Natural killer cell (primary cell): ENCODE data around the gene FOXS1. TPM values are rescaled to one million over a fixed set of nuclear protein-coding genes. Genes with fewer than 3 reads are reported as not detected.

Source experiments
- ATAC-seq, 3 donors: fragments of 150-1000 bp in 2 of 3; fragments of 200-7000 bp in 1 of 3; cut with Tn5 transposase; 1 replicate in 1 of 3; 2 replicates in 2 of 3; pipeline ENCODE4 v1.10.0; 2021; ENCODE audit warnings: mild to moderate bottlenecking in 2 of 3, moderate library complexity in 2 of 3
- DNase-seq, 2 donors: peaks; one replicate each; pipeline versions ENCODE4 v3.0.0 to v3.0.0-alpha.2; 2013 to 2021; ENCODE audit warnings: mixed read lengths in 1 of 2
- H3K27ac ChIP-seq: one replicate; pipeline ENCODE4 v1.5.1; 2013; ENCODE audit warnings: mild to moderate bottlenecking, low read length
- H3K27me3 ChIP-seq: one replicate; pipeline ENCODE4 v1.6.1; 2013; ENCODE audit warnings: low read length; ENCODE audit not compliant: control insufficient read depth, insufficient read depth
- H3K36me3 ChIP-seq: one replicate; pipeline ENCODE4 v1.6.1; 2013; ENCODE audit warnings: low read length; ENCODE audit not compliant: control insufficient read depth, insufficient read depth
- H3K4me1 ChIP-seq: one replicate; pipeline ENCODE4 v1.6.1; 2013; ENCODE audit warnings: low read length; ENCODE audit not compliant: control insufficient read depth, insufficient read depth
- H3K4me3 ChIP-seq: one replicate; pipeline ENCODE4 v1.5.1; 2013; ENCODE audit warnings: low read length
- H3K9me3 ChIP-seq: one replicate; pipeline ENCODE4 v1.6.1; 2013; ENCODE audit warnings: low read length; ENCODE audit not compliant: control insufficient read depth, insufficient read depth
- H3K27ac Mint-ChIP-seq, 2 donors: one replicate each; pipeline ENCODE4 v1.8.0; 2022; ENCODE audit warnings: mild to moderate bottlenecking in 2 of 2, mixed read lengths in 2 of 2, moderate library complexity in 1 of 2
- H3K27me3 Mint-ChIP-seq, 2 donors: one replicate each; pipeline ENCODE4 v1.8.0; 2022; ENCODE audit warnings: low read depth in 2 of 2, mixed read lengths in 2 of 2
- H3K36me3 Mint-ChIP-seq: one replicate; pipeline ENCODE4 v1.8.0; 2022; ENCODE audit warnings: mixed read lengths
- H3K4me1 Mint-ChIP-seq, 2 donors: one replicate each; pipeline ENCODE4 v1.8.0; 2022; ENCODE audit warnings: mixed read lengths in 2 of 2
- H3K4me3 Mint-ChIP-seq: one replicate; pipeline ENCODE4 v1.8.0; 2022; ENCODE audit warnings: mild to moderate bottlenecking, moderate library complexity, mixed read lengths
- H3K9me3 Mint-ChIP-seq, 2 donors: one replicate each; pipeline ENCODE4 v1.8.0; 2022; ENCODE audit warnings: mixed read lengths in 2 of 2
- CTCF ChIP-seq: fragments of 200-600 bp; IDR thresholded peaks from one replicate; pipeline ENCODE4 v1.8.0; 2022; ENCODE audit warnings: antibody characterized with exemption
- WGBS: methylation state at CpG from one replicate; pipeline ENCODE4 v1.1.7; 2013; ENCODE audit warnings: missing lambda C conversion rate; ENCODE audit not compliant: insufficient coverage; 5-methylcytosine and 5-hydroxymethylcytosine counted together
- intact Hi-C: fragments of 100-400 bp; cut with micrococcal nuclease; formaldehyde crosslinking; loops from one replicate; pipeline ENCODE4 v1.14.2; 2022
- total RNA-seq, 4 donors: library from RNA; stranded (reverse); fragments of 120-200 nt in 1 of 4; gene quantifications; one replicate each; pipeline versions ENCODE4 v1.2.3 to v1.2.4, GENCODE V29; 2013 to 2022

The FOXS1 gene
- total RNA-seq, 3 donors from 2014 or later (not counting 1 experiment from before 2014, with no cell fraction given), result not detected

DNA sequence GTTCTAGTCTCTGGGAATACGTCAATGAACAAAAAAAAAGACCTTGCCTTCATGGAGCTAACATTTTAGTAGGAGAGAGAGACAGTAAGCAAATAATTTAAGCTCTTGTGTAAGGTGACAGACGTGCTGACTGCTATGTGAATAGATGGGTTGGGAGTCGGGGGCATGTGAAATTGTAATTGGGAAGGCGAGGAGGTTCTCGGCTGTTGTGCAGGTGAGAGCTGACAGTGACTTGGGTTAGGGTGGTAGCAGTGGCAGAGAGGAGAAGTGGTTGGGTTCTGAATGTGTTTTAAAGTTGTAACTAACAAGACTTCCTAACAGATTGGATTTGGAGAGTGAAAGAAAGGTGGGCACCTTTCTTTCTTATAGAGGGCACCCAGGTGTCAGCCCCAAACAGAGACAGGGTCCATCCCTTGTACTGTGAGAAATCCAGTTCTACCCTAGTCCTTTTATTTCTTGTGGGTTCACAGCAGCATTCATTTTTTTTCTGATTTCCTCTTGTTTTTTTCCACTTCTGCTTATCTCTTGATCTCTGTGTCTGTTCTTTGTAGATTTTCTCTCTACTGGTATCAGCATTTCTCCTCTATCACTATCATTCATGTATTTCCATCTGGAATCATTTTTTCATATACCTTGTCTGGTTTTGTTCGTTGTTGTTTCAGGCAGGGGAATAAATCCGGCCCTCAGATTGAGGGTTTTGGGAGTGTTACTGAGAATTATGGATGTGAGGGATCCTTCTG lies 41.7 kb downstream of the FOXS1 start:
- Mint-ChIP-seq H3K27me3 (no peaks in the 10 kb centered on the region), H3K4me1 (no peaks in the 10 kb centered on the region), H3K27ac (no peak overlapping the region), H3K9me3 (no peaks in the 10 kb centered on the region), H3K4me3 (no peak overlapping the region), H3K36me3 (no peaks in the 10 kb centered on the region)
- H3K4me3 ChIP-seq, result no peak overlapping the region
- no peak for TF ChIP-seq CTCF
- no peak overlapping the region for H3K27ac ChIP-seq
- H3K9me3 ChIP-seq, result no peaks in the 10 kb centered on the region
- no peaks in the 10 kb centered on the region for H3K4me1 ChIP-seq
- no peak for ATAC-seq
- intact Hi-C loops, result no loop called here
- no peaks in the 10 kb centered on the region for H3K27me3 ChIP-seq
- 73% methylated on average over 7 of the region's 7 CpGs for WGBS
- H3K36me3 ChIP-seq, result no peaks in the 10 kb centered on the region
- DNase-seq, result no peak

- H3K4me3 Mint-ChIP-seq, result no peak overlapping the region
- Histone ChIP-seq H3K9me3 (no peaks in the 10 kb centered on the region), H3K27ac (no peak overlapping the region), H3K4me3 (no peak overlapping the region), H3K27me3 (no peaks in the 10 kb centered on the region), H3K4me1 (no peaks in the 10 kb centered on the region), H3K36me3 (no peaks in the 10 kb centered on the region)
- H3K27me3 Mint-ChIP-seq, result no peaks in the 10 kb centered on the region
- intact Hi-C loops, result no loop called here
- ATAC-seq (no peak), DNase-seq (no peak)
- TF ChIP-seq CTCF, result no peak
- no peak overlapping the region for H3K27ac Mint-ChIP-seq
- 96% methylated on average over 7 of the region's 7 CpGs for WGBS
- H3K36me3 Mint-ChIP-seq, result peaks cover 6% of the 10 kb centered on the region
- no peaks in the 10 kb centered on the region for H3K4me1 Mint-ChIP-seq
- no peaks in the 10 kb centered on the region for H3K9me3 Mint-ChIP-seq
These were observed 43.9 kb downstream of the FOXS1 start for GRCh38 chr20:31801508-31801907.

- no peak overlapping the region for H3K27ac Mint-ChIP-seq
These were observed 48.0 kb downstream of the FOXS1 start for GRCh38 chr20:31797364-31797763.

More at GRCh38 chr20:31797364-31797763, 48.0 kb downstream of the FOXS1 start:
- Mint-ChIP-seq H3K4me1 (no peaks in the 10 kb centered on the region), H3K36me3 (peaks cover 6% of the 10 kb centered on the region), H3K9me3 (no peaks in the 10 kb centered on the region), H3K4me3 (no peak overlapping the region), H3K27me3 (no peaks in the 10 kb centered on the region)
- intact Hi-C loops, result no loop called here
- no peak for ATAC-seq
- Histone ChIP-seq H3K4me3 (no peak overlapping the region), H3K36me3 (no peaks in the 10 kb centered on the region), H3K27me3 (no peaks in the 10 kb centered on the region), H3K4me1 (no peaks in the 10 kb centered on the region), H3K9me3 (no peaks in the 10 kb centered on the region), H3K27ac (no peak overlapping the region)
- DNase-seq, result no peak
- no peak for TF ChIP-seq CTCF
- 98% methylated on average over 3 of the region's 3 CpGs for WGBS

Other genes starting within 250 kb of the FOXS1 start
- gene ID1, start 240.3 kb downstream of the FOXS1 start, total RNA-seq, result 10 to 100 TPM in 1 of 3 donors, 1 to 10 TPM in 2; 5.6 to 10.1 (median 6.4) TPM
- gene COX4I2, start 207.7 kb downstream of the FOXS1 start, total RNA-seq, result not detected
- gene BCL2L1, start 122.7 kb downstream of the FOXS1 start, total RNA-seq, result 10 to 100 TPM; 67.4 to 92.6 (median 78.6) TPM
- gene TPX2, start 106.3 kb downstream of the FOXS1 start, total RNA-seq, result 1 to 10 TPM; 2.2 to 4.2 (median 2.2) TPM
- gene MYLK2, start 26.2 kb downstream of the FOXS1 start, total RNA-seq, result under 1 TPM in 1 of 3 donors, not detected in 2; 0.12 TPM
- not detected for gene DUSP15, start 24.9 kb upstream of the FOXS1 start, total RNA-seq
- not detected for gene TTLL9, start 25.0 kb upstream of the FOXS1 start, total RNA-seq
- gene PDRG1, start 106.4 kb upstream of the FOXS1 start, total RNA-seq, result 10 to 100 TPM in 2 of 3 donors, 1 to 10 TPM in 1; 9.0 to 12.8 (median 10.4) TPM
- not detected for gene XKR7, start 122.5 kb upstream of the FOXS1 start, total RNA-seq
- gene CCM2L, start 164.8 kb upstream of the FOXS1 start, total RNA-seq, result not detected
- gene HCK, start 206.6 kb upstream of the FOXS1 start, total RNA-seq, result 10 to 100 TPM in 2 of 3 donors, 1 to 10 TPM in 1; 6.3 to 31.6 (median 12.4) TPM